ENCODE data around the gene CEBPA. TPM values are rescaled to one million over a fixed set of nuclear protein-coding genes. Genes with fewer than 3 reads are reported as not detected.

The CEBPA gene
- total and polyA plus RNA-seq, 4 experiments from 2014 or later: 0.20 to 2.4 (median 1.6) TPM

- Mint-ChIP-seq H3K4me3 (no peak overlapping the region), H3K36me3 (peaks cover 0 to 8% of the 10 kb centered on the region in 2 donors), H3K4me1 (peaks cover 3 to 19% (median 11%) of the 10 kb centered on the region in 4 donors), H3K27me3 (peaks cover 1 to 2% of the 10 kb centered on the region in 2 donors), H3K27ac (no peak overlapping the region), H3K9me3 (peaks cover 2 to 39% (median 17%) of the 10 kb centered on the region in 8 donors)
- no peak for DNase-seq
- Histone ChIP-seq H3K36me3 (ENCODE audit: insufficient read depth, low read length) (no peaks in the 10 kb centered on the region), H3K4me3 (ENCODE audit: low read length in 2 of 2) (no peak overlapping the region), H3K9me3 (ENCODE audit: control insufficient read depth in 1 of 2, low read length in 2 of 2) (peaks cover 0 to 6% of the 10 kb centered on the region in 2 donors), H3K4me1 (ENCODE audit: insufficient read depth, low read length) (peaks cover 12% of the 10 kb centered on the region), H3K27ac (ENCODE audit: low read depth, low read length) (no peak overlapping the region), H3K27me3 (ENCODE audit: insufficient read depth, low read length) (no peaks in the 10 kb centered on the region)
- POLR2A ChIA-PET (ENCODE audit: partially characterized antibody): no interaction called here
- intact Hi-C loops (cut with micrococcal nuclease): no loop called here
- CTCF ChIA-PET (ENCODE audit: partially characterized antibody): no interaction called here
Observed at GRCh38 chr19:33290082-33290815, 12.1 kb downstream of the CEBPA start.

- no peaks in the 10 kb centered on the region for H3K36me3 ChIP-seq (ENCODE audit: insufficient read depth, low read length)
- peaks cover 0 to 6% of the 10 kb centered on the region in 2 donors for H3K9me3 ChIP-seq (ENCODE audit: control insufficient read depth in 1 of 2, low read length in 2 of 2)
- peaks cover 0 to 1% of the 10 kb centered on the region in 2 donors for H3K27me3 Mint-ChIP-seq
- POLR2A ChIA-PET (ENCODE audit: partially characterized antibody): no interaction called here
- H3K4me3 ChIP-seq (ENCODE audit: low read length in 2 of 2): no peak overlapping the region
- peaks cover 12% of the 10 kb centered on the region for H3K4me1 ChIP-seq (ENCODE audit: insufficient read depth, low read length)
- H3K4me1 Mint-ChIP-seq: peaks cover 3 to 20% (median 11%) of the 10 kb centered on the region in 4 donors
- no peak overlapping the region for H3K27ac ChIP-seq (ENCODE audit: low read depth, low read length)
- intact Hi-C loops (cut with micrococcal nuclease): no loop called here
- no peaks in the 10 kb centered on the region for H3K27me3 ChIP-seq (ENCODE audit: insufficient read depth, low read length)
- no peak overlapping the region for H3K27ac Mint-ChIP-seq
- H3K4me3 Mint-ChIP-seq: no peak overlapping the region
- peaks cover 0 to 8% of the 10 kb centered on the region in 2 donors for H3K36me3 Mint-ChIP-seq
- peaks cover 2 to 41% (median 17%) of the 10 kb centered on the region in 8 donors for H3K9me3 Mint-ChIP-seq
- CTCF ChIA-PET (ENCODE audit: partially characterized antibody): no interaction called here
- no peak for DNase-seq
Observed at GRCh38 chr19:33289261-33289660, 13.1 kb downstream of the CEBPA start.

GRCh38 chr19:33288666-33289065 lies 13.7 kb downstream of the CEBPA start:
- H3K36me3 Mint-ChIP-seq: peaks cover 0 to 8% of the 10 kb centered on the region in 2 donors
- intact Hi-C loops (cut with micrococcal nuclease): no loop called here
- no peaks in the 10 kb centered on the region for H3K36me3 ChIP-seq (ENCODE audit: insufficient read depth, low read length)
- no peaks in the 10 kb centered on the region for H3K27me3 ChIP-seq (ENCODE audit: insufficient read depth, low read length)
- peaks cover 2 to 41% (median 17%) of the 10 kb centered on the region in 8 donors for H3K9me3 Mint-ChIP-seq
- H3K4me3 Mint-ChIP-seq: peak overlapping the region in 1 of 8 donors; percentile 10
- peaks cover 12% of the 10 kb centered on the region for H3K4me1 ChIP-seq (ENCODE audit: insufficient read depth, low read length)
- H3K27ac Mint-ChIP-seq: peak overlapping the region in 1 of 7 donors; percentile 6
- ChIA-PET POLR2A (ENCODE audit: partially characterized antibody) (no interaction called here), CTCF (ENCODE audit: partially characterized antibody) (no interaction called here)
- H3K4me1 Mint-ChIP-seq: peaks cover 3 to 20% (median 11%) of the 10 kb centered on the region in 4 donors
- no peak for DNase-seq
- peaks cover 0 to 1% of the 10 kb centered on the region in 2 donors for H3K27me3 Mint-ChIP-seq
- H3K9me3 ChIP-seq (ENCODE audit: control insufficient read depth in 1 of 2, low read length in 2 of 2): peaks cover 0 to 6% of the 10 kb centered on the region in 2 donors
- H3K27ac ChIP-seq (ENCODE audit: low read depth, low read length): no peak overlapping the region
- no peak overlapping the region for H3K4me3 ChIP-seq (ENCODE audit: low read length in 2 of 2)

- Mint-ChIP-seq H3K4me3 (peak overlapping the region in 3 of 8 donors; percentile 20 to 62 (median 53)), H3K4me1 (peaks cover 3 to 20% (median 11%) of the 10 kb centered on the region in 4 donors), H3K36me3 (peaks cover 0 to 8% of the 10 kb centered on the region in 2 donors), H3K9me3 (peaks cover 2 to 41% (median 17%) of the 10 kb centered on the region in 8 donors), H3K27ac (no peak overlapping the region), H3K27me3 (no peaks in the 10 kb centered on the region)
- no peaks in the 10 kb centered on the region for H3K27me3 ChIP-seq (ENCODE audit: insufficient read depth, low read length)
- no peak overlapping the region for H3K4me3 ChIP-seq (ENCODE audit: low read length in 2 of 2)
- ChIA-PET CTCF (ENCODE audit: partially characterized antibody) (interaction anchor here (0.9 kb wide), 1 partner anchor 51 kb away, joined by 3 read pairs; no protein-coding TSS in a partner anchor), POLR2A (ENCODE audit: partially characterized antibody) (interaction anchor here (0.7 kb wide), 1 partner anchor 119 kb away, joined by 3 read pairs; no protein-coding TSS in a partner anchor)
- intact Hi-C loops (cut with micrococcal nuclease): no loop called here
- no peak overlapping the region for H3K27ac ChIP-seq (ENCODE audit: low read depth, low read length)
- no peaks in the 10 kb centered on the region for H3K36me3 ChIP-seq (ENCODE audit: insufficient read depth, low read length)
- no peak for DNase-seq
- peaks cover 12% of the 10 kb centered on the region for H3K4me1 ChIP-seq (ENCODE audit: insufficient read depth, low read length)
- peaks cover 0 to 6% of the 10 kb centered on the region in 2 donors for H3K9me3 ChIP-seq (ENCODE audit: control insufficient read depth in 1 of 2, low read length in 2 of 2)
Observed at GRCh38 chr19:33287927-33288326, 14.4 kb downstream of the CEBPA start.

GRCh38 chr19:33287438-33287837 lies 14.9 kb downstream of the CEBPA start:
- CTCF ChIA-PET (ENCODE audit: partially characterized antibody): interaction anchor here (0.9 kb wide), 1 partner anchor 51 kb away, joined by 3 read pairs; no protein-coding TSS in a partner anchor
- peaks cover 3 to 20% (median 11%) of the 10 kb centered on the region in 4 donors for H3K4me1 Mint-ChIP-seq
- no peak overlapping the region for H3K4me3 ChIP-seq (ENCODE audit: low read length in 2 of 2)
- peak overlapping the region in 1 of 7 donors; percentile 29 for H3K27ac Mint-ChIP-seq
- peak overlapping the region in 1 of 8 donors; percentile 62 for H3K4me3 Mint-ChIP-seq
- DNase-seq: no peak
- peaks cover 0 to 8% of the 10 kb centered on the region in 2 donors for H3K36me3 Mint-ChIP-seq
- H3K4me1 ChIP-seq (ENCODE audit: insufficient read depth, low read length): peaks cover 12% of the 10 kb centered on the region
- no peaks in the 10 kb centered on the region for H3K27me3 ChIP-seq (ENCODE audit: insufficient read depth, low read length)
- H3K36me3 ChIP-seq (ENCODE audit: insufficient read depth, low read length): no peaks in the 10 kb centered on the region
- intact Hi-C loops (cut with micrococcal nuclease): no loop called here
- H3K27me3 Mint-ChIP-seq: no peaks in the 10 kb centered on the region
- no peak overlapping the region for H3K27ac ChIP-seq (ENCODE audit: low read depth, low read length)
- H3K9me3 ChIP-seq (ENCODE audit: control insufficient read depth in 1 of 2, low read length in 2 of 2): peaks cover 0 to 6% of the 10 kb centered on the region in 2 donors
- POLR2A ChIA-PET (ENCODE audit: partially characterized antibody): interaction anchor here (0.7 kb wide), 1 partner anchor 119 kb away, joined by 3 read pairs; no protein-coding TSS in a partner anchor
- H3K9me3 Mint-ChIP-seq: peaks cover 2 to 41% (median 17%) of the 10 kb centered on the region in 8 donors

- H3K36me3 ChIP-seq (ENCODE audit: insufficient read depth, low read length): no peaks in the 10 kb centered on the region
- no peaks in the 10 kb centered on the region for H3K27me3 ChIP-seq (ENCODE audit: insufficient read depth, low read length)
- H3K9me3 Mint-ChIP-seq: peaks cover 2 to 41% (median 17%) of the 10 kb centered on the region in 8 donors
- intact Hi-C loops (cut with micrococcal nuclease): no loop called here
- POLR2A ChIA-PET (ENCODE audit: partially characterized antibody): interaction anchor here (0.7 kb wide), 1 partner anchor 120 kb away, joined by 3 read pairs; no protein-coding TSS in a partner anchor
- DNase-seq: peak in 1 of 5 donors; percentile 12
- no peak overlapping the region for H3K27ac ChIP-seq (ENCODE audit: low read depth, low read length)
- peaks cover 3 to 20% (median 11%) of the 10 kb centered on the region in 4 donors for H3K4me1 Mint-ChIP-seq
- H3K9me3 ChIP-seq (ENCODE audit: control insufficient read depth in 1 of 2, low read length in 2 of 2): peaks cover 0 to 6% of the 10 kb centered on the region in 2 donors
- peak overlapping the region in 5 of 8 donors; percentile 25 to 55 (median 48) for H3K4me3 Mint-ChIP-seq
- no peak overlapping the region for H3K4me3 ChIP-seq (ENCODE audit: low read length in 2 of 2)
- peak overlapping the region in 4 of 7 donors; percentile 29 to 70 (median 44) for H3K27ac Mint-ChIP-seq
- H3K27me3 Mint-ChIP-seq: no peaks in the 10 kb centered on the region
- CTCF ChIA-PET (ENCODE audit: partially characterized antibody): no interaction called here
- peaks cover 12% of the 10 kb centered on the region for H3K4me1 ChIP-seq (ENCODE audit: insufficient read depth, low read length)
- peaks cover 0 to 8% of the 10 kb centered on the region in 2 donors for H3K36me3 Mint-ChIP-seq
Observed at GRCh38 chr19:33286899-33287298, 15.4 kb downstream of the CEBPA start.

GRCh38 chr19:33285441-33285927 lies 16.9 kb downstream of the CEBPA start:
- peaks cover 4 to 22% (median 14%) of the 10 kb centered on the region in 4 donors for H3K4me1 Mint-ChIP-seq
- no peak overlapping the region for H3K27ac ChIP-seq (ENCODE audit: low read depth, low read length)
- H3K27me3 Mint-ChIP-seq: no peaks in the 10 kb centered on the region
- no peaks in the 10 kb centered on the region for H3K36me3 ChIP-seq (ENCODE audit: insufficient read depth, low read length)
- H3K36me3 Mint-ChIP-seq: peaks cover 0 to 8% of the 10 kb centered on the region in 2 donors
- H3K27ac Mint-ChIP-seq: peak overlapping the region in 3 of 7 donors; percentile 21 to 63 (median 44)
- H3K4me3 Mint-ChIP-seq: no peak overlapping the region
- H3K4me1 ChIP-seq (ENCODE audit: insufficient read depth, low read length): peaks cover 15% of the 10 kb centered on the region
- ChIA-PET POLR2A (ENCODE audit: partially characterized antibody) (no interaction called here), CTCF (ENCODE audit: partially characterized antibody) (interaction anchor here (1.3 kb wide), 1 partner anchor 50 kb away, joined by 3 read pairs; no protein-coding TSS in a partner anchor)
- no peak for DNase-seq
- intact Hi-C loops (cut with micrococcal nuclease): no loop called here
- H3K4me3 ChIP-seq (ENCODE audit: low read length in 2 of 2): no peak overlapping the region
- peaks cover 2 to 36% (median 17%) of the 10 kb centered on the region in 8 donors for H3K9me3 Mint-ChIP-seq
- peaks cover 0 to 6% of the 10 kb centered on the region in 2 donors for H3K9me3 ChIP-seq (ENCODE audit: control insufficient read depth in 1 of 2, low read length in 2 of 2)
- H3K27me3 ChIP-seq (ENCODE audit: insufficient read depth, low read length): no peaks in the 10 kb centered on the region
